ENCODE data around the gene ABO.
"Not testable (repeated sequence)": the region's sequence is repeated elsewhere in the genome, so short reads cannot be mapped to it uniquely, and the experiment has no call there.

Gene ABO

DNA sequence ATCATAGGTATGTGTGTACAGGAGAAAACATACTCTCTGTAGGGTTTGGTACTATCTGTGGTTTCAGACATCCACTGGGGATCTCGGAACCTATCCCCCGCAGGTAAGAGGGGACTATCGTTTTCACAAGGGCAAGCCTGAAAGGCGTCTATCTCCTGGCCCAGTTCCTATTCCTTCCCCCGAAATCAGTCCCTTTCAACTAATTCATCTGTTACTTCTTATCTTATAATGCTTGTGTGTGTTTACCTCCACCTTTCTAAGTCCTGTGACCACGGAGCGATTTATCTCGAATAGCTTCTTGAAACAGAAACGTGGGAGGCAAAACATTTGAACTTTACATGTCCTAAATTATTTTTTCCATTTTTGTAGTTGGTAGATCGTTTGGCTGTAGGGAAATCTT is 11.4 kb downstream of the ABO start:
- no peak for DNase-seq (ENCODE audit: low spot score)

DNA sequence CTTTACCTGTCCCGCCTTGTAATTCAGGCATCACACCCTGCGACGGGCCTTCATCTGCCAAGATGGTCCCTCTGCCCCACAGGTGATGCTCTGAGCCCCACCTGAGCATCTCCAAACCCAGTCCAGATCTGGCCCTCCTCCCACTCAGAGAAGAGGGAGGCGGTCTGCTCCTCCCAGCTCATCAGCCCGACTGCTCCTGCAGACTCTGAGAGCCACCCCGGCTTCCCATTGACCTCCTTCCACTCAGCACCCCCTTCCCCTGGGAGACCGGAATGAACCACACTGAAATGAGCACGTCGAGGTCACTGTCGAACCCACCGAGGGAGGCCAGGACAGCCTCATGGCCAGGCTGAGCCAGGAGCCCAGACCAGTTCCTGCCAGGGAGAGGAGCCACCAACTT is 12.8 kb downstream of the ABO start:
- DNase-seq (ENCODE audit: low spot score) = no peak

DNA sequence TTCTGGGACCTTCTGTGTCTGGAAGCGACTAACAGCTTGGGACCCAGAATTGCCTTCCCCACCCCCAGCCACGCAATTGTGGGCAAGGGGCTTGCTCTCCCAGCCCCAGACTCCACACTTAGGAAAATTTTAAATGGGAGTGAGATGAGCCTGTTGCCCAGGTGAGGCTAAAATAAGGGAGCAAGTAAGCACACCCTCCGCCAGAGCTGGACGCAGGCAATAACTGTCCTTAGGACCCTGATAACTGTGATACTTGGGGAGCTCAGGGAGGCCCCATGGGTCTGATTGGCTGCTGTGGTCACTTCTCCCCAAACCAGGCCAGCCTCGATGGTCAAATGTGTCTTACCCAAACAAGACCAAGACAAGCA is 13.3 kb downstream of the ABO start:
- no peak for DNase-seq (ENCODE audit: low spot score)

DNA sequence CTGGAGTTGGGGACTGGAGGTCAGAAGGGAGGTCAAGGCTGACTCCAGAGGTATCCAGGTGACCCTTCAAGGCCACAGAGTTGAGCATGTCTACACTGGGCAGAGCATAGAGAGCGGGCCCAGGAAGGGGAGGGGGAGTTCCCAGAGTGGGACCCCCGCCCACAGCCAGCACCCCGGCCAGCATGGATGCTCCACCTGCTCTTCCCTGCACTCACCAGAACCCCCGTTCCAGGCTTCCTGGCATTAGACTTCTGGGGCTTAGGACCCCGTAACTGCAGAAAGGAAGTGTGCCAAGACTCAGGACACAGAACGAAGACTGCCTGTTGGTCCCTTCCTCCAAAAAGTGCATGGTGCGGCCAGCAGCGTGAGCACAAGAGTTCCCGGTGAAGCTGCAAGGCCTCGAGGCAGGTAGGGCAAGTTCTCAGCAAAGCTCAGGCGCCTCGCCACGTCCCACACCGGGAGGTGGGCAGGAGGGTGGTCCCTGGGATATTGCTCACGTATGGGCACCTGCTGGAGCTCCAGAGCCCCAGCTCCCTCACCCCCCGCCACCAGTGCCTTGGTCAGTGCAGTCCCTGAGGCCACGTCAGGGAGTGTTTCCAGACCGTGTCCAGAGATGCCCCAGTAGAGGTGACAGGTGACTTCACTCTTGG is 13.8 kb downstream of the ABO start:
- DNase-seq (ENCODE audit: low spot score) = no peak

DNA sequence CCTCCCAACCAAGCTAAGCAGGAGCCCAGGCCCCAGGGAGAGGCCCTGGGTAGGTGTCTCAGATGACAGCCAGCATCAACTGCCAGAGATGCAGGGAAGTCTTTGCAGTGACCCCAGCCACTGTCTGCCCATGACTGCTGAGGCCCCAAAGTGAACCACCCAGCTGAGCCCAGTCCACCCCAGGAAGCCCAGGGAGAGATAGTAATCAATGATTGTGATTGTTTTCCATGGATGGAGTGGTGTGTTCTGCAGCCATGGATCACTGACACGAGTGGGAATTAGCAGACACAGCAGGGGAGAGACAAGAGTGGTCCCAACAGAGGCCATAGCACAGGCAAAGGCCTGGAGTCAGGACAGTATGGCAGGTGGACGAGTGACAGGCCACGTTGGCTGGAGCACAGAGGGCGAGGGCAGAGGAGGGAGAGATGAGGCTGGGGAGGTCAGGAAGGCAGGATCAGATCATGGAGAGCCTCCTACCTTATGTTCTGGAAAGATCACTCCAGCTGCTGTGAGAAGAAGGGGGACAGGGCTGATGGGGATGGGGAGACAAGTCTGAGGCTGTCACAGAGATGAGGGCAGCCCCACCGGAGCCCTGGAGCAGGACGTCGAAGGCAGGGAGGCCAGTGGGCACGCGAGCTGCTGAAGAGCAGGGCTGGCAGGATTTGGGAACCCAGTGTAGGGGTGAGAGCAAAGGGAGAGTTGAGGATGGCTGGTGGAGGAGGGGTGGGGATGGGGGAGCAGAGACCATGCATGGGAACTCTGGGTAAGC is 14.5 kb downstream of the ABO start:
- no peak for DNase-seq (ENCODE audit: low spot score)

DNA sequence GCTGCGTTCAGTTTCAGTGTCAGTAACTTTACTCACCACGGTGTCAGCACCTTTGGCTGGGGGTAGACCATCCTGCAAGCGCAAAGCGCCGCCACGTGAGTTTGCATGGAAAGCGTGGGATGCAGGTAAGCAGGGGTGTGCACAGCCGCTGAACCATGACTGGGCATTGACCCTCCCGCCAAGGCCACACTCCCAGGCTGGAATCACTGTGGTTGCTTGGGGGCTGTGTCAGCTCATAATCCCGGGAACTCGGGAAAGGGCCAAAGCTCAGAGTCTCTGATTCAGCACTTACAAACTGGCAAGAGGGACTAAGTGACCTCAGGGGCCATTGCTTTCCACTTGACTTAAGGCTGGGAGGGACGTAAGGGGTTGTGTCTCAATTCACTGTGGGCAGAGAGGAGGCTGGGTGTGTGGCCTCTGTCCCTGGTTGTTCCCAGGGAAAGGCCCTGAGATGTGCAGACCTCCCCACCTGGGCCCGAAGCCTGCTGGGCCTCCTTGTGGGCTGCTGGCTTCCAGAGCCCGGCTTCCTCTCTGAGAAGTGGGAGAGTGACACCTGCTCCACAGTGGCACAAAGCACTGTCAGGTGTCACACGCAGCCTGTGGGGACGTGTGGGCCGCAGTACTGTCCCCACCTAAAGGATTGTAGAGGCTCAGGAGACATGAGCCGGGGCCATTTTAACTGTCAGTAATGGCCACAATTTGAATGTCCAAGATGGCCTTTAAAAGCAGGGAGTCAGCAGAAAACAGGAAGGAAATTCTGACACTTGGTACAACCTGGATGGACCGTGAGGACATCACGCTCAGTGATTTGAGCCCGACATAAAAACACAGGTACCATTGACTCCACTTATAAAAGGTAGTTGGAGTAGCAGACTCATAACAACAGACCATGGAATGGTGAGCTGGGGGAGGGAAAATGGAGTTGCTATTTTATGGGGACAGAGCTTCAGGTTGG is 16.7 kb downstream of the ABO start:
- DNase-seq (ENCODE audit: low spot score) = no peak

DNA sequence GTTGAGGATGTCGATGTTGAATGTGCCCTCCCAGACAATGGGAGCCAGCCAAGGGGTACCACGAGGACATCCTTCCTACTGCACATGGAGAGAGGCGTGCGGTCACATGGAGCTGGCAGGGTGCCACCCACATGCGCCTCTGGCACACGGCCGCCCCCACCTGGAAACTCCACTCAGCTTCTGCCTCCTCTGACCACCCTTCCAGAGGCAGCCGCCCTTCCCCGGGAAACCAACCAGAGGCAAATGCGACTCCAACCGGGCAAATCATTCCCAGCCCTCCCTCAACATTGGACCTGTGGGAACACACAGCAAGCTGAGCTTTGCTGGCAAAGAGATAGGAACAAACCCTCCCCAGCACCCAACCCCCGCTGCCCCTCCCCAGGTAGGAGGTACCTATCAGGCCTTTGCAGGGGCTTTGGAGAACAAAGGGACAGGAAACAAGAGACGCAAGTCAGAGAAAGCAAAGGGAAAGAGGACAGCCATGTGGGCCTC is 17.5 kb downstream of the ABO start:
- DNase-seq (ENCODE audit: low spot score) = no peak

DNA sequence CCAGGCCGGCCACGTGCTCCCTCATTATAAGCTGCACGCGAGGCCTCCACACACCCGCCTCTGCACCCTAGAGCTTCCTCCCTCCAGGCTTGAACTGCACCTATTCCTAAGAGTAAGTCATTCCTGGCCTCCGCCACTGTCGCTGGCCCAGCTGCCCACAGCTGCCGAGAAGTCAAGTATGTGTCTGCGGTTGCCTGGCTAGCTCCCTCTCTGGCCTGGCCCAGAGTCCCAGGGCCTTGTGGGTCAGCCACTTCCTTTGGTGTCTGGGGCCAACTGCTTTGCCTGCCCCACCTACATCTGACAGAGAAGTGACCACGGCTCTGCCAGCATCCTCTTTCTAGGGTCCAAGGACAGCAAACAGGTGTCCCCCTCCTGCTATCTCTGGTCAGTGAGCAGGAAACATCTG is 18.3 kb downstream of the ABO start:
- DNase-seq (ENCODE audit: low spot score) = no peak

DNA sequence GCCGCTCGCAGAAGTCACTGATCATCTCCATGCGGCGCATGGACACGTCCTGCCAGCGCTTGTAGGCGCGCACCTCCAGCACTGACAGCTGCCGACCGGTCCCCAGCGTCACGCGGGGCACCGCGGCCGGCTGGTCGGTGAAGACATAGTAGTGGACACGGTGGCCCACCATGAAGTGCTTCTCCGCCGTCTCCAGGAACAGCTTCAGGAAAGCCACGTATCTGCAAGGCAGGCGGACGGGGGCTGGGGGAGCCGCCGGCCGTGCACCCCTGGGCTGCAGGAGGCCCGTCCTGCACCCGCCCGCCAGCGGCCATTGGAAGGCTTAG is 18.9 kb downstream of the ABO start:
- no peak for DNase-seq (ENCODE audit: low spot score)

DNA sequence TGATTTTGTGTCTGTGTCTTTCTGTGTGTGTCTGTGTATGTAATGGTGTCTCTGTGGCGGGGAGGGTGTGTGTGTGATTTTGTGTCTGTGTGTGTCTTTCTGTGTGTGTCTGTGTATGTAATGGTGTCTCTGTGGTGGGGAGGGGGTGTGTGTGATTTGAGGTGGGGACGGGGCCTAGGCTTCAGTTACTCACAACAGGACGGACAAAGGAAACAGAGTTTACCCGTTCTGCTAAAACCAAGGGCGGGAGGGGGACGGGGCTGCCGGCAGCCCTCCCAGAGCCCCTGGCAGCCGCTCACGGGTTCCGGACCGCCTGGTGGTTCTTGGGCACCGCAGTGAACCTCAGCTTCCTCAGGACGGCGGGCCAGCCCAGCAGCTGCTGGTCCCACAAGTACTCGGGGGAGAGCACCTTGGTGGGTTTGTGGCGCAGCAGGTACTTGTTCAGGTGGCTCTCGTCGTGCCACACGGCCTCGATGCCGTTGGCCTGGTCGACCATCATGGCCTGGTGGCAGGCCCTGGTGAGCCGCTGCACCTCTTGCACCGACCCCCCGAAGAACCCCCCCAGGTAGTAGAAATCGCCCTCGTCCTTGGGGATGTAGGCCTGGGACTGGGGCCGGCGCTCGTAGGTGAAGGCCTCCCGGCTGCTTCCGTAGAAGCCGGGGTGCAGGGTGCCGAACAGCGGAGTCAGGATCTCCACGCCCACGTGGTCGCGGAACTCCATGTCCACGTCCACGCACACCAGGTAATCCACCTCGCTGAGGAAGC is 19.4 kb downstream of the ABO start:
- DNase-seq (ENCODE audit: low spot score) = no peak

DNA sequence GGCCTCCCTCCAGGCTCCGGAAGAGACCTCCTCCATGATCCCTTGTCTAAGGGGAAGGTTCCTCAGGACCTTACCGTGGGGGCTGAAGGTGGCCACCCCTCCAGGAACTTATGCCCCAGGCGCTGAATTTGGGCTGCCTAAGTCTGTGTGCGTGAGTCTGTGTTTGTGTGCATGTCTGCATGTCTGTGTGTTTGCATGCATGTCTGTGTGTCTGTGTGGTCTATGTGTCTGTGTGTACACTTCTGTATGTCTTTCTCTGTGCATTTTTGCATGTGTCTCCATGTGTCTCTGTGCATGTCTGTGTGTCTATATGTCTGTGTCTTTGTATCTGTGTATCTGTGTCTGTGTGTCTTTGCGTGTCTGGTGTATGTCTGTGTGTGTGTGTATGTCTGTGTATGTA is 20.5 kb downstream of the ABO start:
- DNase-seq (ENCODE audit: low spot score) = no peak

DNA sequence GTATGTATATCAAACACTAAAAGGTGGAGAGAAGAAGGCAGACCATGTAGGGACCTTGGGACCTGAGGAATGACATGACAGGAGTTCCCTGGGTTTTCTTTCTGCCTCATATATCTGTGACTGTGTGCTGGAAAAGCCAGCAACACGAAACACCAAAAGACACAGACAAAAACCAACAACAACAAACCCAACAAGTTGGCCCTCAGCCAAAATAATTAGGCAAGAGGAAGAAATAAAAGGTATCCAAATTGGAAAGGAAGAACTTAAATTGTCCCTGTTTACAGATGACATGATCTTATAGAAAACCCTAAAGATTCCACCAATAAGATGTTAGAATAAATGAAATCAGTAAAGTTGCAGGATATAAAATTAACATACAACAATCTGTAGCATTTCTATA is 21.7 kb downstream of the ABO start:
- DNase-seq (ENCODE audit: low spot score) = no peak

DNA sequence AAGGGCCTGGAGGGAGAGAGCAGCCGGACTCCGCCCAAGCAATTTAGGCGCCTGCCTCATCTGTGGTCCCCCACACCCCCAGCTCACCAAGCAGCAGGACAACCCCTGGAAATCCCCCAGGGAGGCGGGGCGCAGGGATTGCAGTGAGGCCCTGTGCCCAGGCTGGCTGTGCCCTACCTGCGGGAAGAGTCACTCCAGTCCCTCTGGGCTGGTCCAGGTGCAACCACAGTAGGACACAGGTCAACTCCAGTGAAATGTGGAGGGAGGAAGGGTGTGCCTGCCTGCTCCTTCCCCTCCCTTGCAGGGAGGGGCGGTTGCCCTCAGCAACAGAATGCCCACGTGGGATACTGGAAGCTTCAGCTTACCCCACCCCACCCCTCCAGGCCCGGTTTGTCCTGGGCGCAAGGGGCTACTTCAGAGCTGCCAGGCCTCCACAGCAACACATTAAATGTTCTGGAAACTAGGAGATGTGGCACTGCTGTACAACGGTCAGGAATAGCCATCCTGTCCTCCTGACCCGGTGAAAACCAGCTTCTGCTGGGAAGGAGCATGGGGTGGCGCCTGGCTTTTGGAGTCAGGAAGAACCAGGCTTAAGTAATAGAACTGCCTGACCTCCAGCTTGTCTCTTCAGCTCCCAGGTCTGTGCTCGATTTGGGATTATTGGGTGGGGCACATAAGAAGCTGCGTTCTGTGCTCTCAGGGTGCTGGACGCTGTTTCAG is 22.5 kb downstream of the ABO start:
- DNase-seq (ENCODE audit: low spot score) = no peak

DNA sequence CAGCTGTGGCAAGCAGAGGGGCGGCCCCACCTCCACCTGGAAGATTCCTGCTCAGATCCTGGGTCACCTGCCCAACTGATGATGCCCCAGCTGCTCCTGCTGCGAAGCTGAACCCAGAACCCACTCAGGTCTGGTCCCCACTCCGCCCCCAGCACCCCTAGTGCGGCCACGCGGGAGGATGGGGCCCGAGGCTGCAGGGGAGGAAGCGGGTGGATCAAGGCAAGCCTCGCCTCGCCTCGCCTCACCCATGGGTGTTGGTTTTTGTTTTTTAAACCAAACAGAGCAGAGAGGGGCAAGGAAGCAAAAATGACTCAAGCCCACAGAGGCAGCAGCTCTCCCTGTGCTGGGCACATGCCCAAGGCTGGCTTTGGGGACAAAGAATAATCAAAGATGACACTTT is 23.2 kb downstream of the ABO start:
- DNase-seq (ENCODE audit: low spot score) = no peak

DNA sequence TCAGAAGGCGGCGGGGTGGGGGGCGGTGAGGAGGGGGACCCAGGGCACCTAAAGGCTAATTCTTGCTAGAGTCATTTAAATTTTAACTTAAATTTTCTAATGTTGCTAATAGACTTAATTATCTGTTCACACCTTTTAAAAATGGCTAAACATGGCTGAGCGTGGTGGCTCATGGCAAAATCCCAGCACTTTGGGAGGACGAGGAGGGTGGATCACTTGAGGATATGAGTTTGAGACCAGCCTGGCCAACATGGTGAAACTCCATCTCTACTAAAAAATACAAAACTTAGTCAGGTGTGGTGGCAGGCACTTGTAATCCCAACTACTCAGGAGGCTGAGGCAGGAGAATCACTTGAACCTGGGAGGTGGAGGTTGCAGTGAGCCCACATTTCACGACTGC is 23.8 kb downstream of the ABO start:
- DNase-seq (ENCODE audit: low spot score) = not testable (repeated sequence)

DNA sequence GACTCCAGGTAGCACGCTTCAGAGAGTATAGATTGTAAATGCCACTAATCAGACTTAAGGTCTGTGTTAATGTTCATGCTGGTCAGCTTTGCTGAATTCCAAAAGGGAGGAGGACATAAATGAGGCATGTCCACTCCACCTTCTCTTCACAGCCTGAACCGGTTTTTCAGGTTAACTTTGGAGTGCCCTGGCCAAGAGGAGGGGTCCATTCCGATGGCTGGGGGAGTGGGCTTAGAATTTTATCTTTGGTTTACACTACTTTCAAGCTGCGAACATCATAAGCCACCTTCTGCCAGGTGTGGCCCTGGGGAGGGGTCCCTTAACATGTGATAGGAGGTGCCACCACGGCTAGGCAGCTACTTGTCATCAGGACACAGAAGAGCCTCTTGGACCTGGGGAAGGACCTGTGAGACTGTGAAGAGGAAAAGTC is 24.2 kb downstream of the ABO start:
- DNase-seq (ENCODE audit: low spot score) = no peak

DNA sequence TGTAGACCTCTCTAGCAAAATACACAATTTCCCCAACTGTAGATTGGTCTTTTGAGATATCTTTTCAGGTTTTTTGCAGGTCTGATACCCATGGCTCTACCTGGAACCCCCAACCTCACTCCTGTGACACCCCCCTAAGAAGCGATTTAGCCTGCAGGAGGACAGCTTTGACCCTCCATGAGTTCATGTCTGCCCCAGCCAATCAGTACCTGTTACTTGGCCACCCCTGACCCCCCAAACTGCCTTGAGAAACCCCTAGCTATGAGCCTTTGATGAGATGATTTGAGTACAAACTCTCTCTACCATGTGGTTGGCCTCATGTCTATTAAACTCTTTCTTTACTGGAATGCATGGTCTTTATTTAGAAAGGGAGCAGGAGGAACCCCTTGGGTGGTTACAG is 25.7 kb downstream of the ABO start:
- DNase-seq (ENCODE audit: low spot score) = no peak

DNA sequence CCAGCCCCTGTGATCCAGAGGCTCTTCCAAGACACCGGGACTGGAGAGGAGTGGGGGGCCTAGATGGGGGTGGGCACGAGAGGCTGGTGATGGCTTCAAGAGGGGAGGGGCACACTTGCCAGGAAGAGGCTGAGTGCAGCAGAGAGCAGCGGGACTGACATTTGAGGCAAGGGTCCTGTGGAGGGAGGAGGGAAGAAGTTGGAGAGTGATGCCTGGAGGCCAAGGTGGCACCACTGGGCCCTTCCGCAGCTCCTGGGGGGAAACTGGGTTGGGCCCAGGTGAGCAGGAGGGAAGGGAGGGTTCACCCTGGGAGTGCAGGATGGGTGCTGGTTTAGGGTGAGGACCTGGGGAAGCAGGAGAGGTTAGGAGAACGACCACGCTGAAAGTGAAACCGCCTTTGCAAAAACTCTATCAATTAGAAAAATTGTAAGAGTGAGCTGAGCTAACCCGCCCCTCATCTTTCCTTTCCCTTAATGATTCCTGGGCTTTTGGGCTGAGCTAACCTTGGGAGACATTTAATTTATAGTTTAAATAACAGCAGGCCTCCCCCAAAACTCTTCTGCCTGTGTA is 26.2 kb downstream of the ABO start:
- DNase-seq (ENCODE audit: low spot score) = no peak

DNA sequence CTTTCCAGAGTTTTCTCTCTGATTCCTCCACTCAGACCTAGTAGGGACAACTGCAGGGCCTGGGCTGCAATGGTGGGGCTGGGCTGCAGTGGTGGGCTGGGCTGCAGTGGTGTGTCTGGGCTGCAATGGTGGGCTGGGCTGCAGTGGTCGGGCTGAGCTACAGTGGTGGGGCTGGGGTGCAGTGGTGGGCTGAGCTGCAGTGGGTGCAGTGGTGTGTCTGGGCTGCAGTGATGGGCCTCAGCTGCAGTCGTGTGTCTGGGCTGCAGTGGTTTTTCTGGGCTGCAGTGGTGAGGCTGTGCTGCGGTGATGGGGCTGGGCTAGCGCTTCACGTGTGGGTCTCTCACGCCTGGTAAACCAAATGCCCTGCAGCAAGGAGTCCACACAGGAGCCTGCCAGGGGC is 27.4 kb downstream of the ABO start:
- no peak for DNase-seq (ENCODE audit: low spot score)

DNA sequence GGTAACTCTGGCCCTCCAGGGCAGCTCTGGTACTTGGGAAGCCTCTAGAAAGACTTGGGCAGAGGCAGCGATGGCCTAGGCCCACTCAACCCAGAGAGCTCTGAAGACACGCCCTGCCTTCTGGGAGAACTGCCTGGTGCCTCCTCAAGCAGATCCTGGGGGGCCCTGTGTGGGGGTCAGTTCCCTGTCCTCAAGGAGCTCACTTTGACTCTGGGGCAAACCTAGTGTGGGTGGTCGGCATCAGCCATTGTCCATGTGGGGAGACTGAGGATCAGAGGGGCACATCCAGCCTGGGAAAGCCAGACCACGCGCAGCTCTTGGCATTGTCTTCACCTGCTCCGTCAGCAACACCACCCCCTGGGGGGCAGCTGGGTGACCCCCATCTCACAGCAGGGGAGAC is 28.0 kb downstream of the ABO start:
- DNase-seq (ENCODE audit: low spot score) = no peak

DNA sequence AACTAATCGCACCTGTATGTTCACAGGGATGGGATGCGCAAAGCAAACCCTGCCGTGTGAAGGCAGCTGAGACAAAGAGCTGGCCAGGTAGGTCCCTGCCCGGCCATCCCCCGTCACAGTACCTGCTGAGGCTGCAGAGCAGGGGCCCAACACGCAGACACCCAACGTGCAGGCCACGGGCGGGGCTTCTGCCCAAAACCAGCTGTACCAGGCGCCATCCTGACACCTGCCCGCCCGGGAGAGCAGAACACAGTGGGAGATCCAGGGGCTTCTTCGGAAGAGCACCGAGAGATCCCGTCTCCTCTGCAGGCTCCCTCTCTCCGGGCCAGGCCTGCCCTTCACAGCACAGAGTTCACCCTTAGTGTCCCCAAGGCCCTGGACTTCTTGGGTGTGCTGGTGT is 28.4 kb downstream of the ABO start:
- DNase-seq (ENCODE audit: low spot score) = no peak
